HFFc6 (cell line): ENCODE measurements around the gene NR6A1. TPM values are rescaled to one million over a fixed set of nuclear protein-coding genes. Genes with fewer than 3 reads are reported as not detected.

ENCODE experiments used
- DNase-seq: peaks from one replicate; pipeline ENCODE4 v3.0.0-alpha.2; 2018
- H3K27ac Mint-ChIP-seq: 2 replicates; pipeline ENCODE4 v1.8.0; 2020; ENCODE audit warnings: mild to moderate bottlenecking, mixed read lengths
- H3K27me3 Mint-ChIP-seq: 2 replicates; pipeline ENCODE4 v1.8.0; 2021; ENCODE audit warnings: mild to moderate bottlenecking, moderate library complexity, mixed read lengths; ENCODE audit not compliant: insufficient read depth
- H3K36me3 Mint-ChIP-seq: 2 replicates; pipeline ENCODE4 v1.8.0; 2021; ENCODE audit warnings: low read depth, mixed read lengths
- H3K4me1 Mint-ChIP-seq: 2 replicates; pipeline ENCODE4 v1.8.0; 2020; ENCODE audit warnings: low read depth, mixed read lengths
- H3K4me3 Mint-ChIP-seq: 2 replicates; pipeline ENCODE4 v1.8.0; 2020; ENCODE audit warnings: mild to moderate bottlenecking, moderate library complexity, mixed read lengths
- H3K9me3 Mint-ChIP-seq: 2 replicates; pipeline ENCODE4 v1.8.0; 2020; ENCODE audit warnings: mild to moderate bottlenecking, mixed read lengths
- CTCF ChIP-seq: fragments of 200-600 bp; sonication (generic); IDR thresholded peaks from 2 replicates; pipeline ENCODE4 v1.5.0; 2021; ENCODE audit warnings: antibody characterized with exemption, mild to moderate bottlenecking
- total RNA-seq, 6 experiments: library from RNA; stranded (reverse); fragmentation: NEBNext Ultra II Directional; extraction: Animal tissue kit (Norgen Biotek cat#: 25700); gene quantifications; 2 replicates in 1 of 6; 3 replicates in 5 of 6; pipeline ENCODE4 v1.2.3, GENCODE V29; 2021

NR6A1 gene
- total RNA-seq, 6 experiments from 2014 or later, result 0.05 to 0.26 (median 0.13) TPM

GRCh38 chr9:124475158-124475867 lies 295.8 kb downstream of the NR6A1 start:
- H3K27me3 Mint-ChIP-seq, result peaks cover 28% of the 10 kb centered on the region
- no peak overlapping the region for H3K27ac Mint-ChIP-seq
- no peak for TF ChIP-seq CTCF
- H3K36me3 Mint-ChIP-seq, result no peaks in the 10 kb centered on the region
- H3K4me1 Mint-ChIP-seq, result no peaks in the 10 kb centered on the region
- DNase-seq, result no peak
- no peak overlapping the region for H3K4me3 Mint-ChIP-seq
- H3K9me3 Mint-ChIP-seq, result no peaks in the 10 kb centered on the region

GRCh38 chr9:124474151-124474550 lies 297.0 kb downstream of the NR6A1 start:
- Mint-ChIP-seq H3K9me3 (no peaks in the 10 kb centered on the region), H3K27me3 (peaks cover 29% of the 10 kb centered on the region), H3K4me3 (no peak overlapping the region), H3K4me1 (no peaks in the 10 kb centered on the region), H3K36me3 (no peaks in the 10 kb centered on the region), H3K27ac (no peak overlapping the region)
- no peak for DNase-seq
- TF ChIP-seq CTCF, result no peak

- no peak for DNase-seq
- Mint-ChIP-seq H3K36me3 (no peaks in the 10 kb centered on the region), H3K4me3 (no peak overlapping the region), H3K27me3 (peaks cover 33% of the 10 kb centered on the region), H3K4me1 (no peaks in the 10 kb centered on the region), H3K9me3 (no peaks in the 10 kb centered on the region), H3K27ac (no peak overlapping the region)
- TF ChIP-seq CTCF, result no peak
Observed at GRCh38 chr9:124473310-124473709, 297.8 kb downstream of the NR6A1 start.

GRCh38 chr9:124472770-124473169 lies 298.3 kb downstream of the NR6A1 start:
- Mint-ChIP-seq H3K36me3 (no peaks in the 10 kb centered on the region), H3K4me1 (no peaks in the 10 kb centered on the region), H3K27me3 (peaks cover 33% of the 10 kb centered on the region), H3K27ac (no peak overlapping the region), H3K9me3 (no peaks in the 10 kb centered on the region), H3K4me3 (no peak overlapping the region)
- no peak for DNase-seq
- no peak for TF ChIP-seq CTCF

GRCh38 chr9:124471761-124472160 lies 299.4 kb downstream of the NR6A1 start:
- H3K9me3 Mint-ChIP-seq, result no peaks in the 10 kb centered on the region
- H3K27ac Mint-ChIP-seq, result no peak overlapping the region
- H3K27me3 Mint-ChIP-seq, result peaks cover 37% of the 10 kb centered on the region
- H3K36me3 Mint-ChIP-seq, result no peaks in the 10 kb centered on the region
- H3K4me3 Mint-ChIP-seq, result no peak overlapping the region
- no peak for DNase-seq
- no peaks in the 10 kb centered on the region for H3K4me1 Mint-ChIP-seq
- TF ChIP-seq CTCF, result no peak

- no peak for TF ChIP-seq CTCF
Observed at GRCh38 chr9:124470726-124471125, 300.4 kb downstream of the NR6A1 start.

More at GRCh38 chr9:124470726-124471125, 300.4 kb downstream of the NR6A1 start:
- Mint-ChIP-seq H3K27me3 (peaks cover 40% of the 10 kb centered on the region), H3K36me3 (no peaks in the 10 kb centered on the region), H3K4me3 (no peak overlapping the region), H3K9me3 (no peaks in the 10 kb centered on the region), H3K4me1 (no peaks in the 10 kb centered on the region), H3K27ac (no peak overlapping the region)
- DNase-seq, result no peak
